ENCODE measurements around the gene MCM10. TPM values are rescaled to one million over a fixed set of nuclear protein-coding genes. Genes with fewer than 3 reads are reported as not detected.

MCM10 gene
- total and polyA plus RNA-seq, 2 donors (not counting 3 experiments of a cell fraction or from before 2014, with no cell fraction given): 3.3 to 31.6 TPM

- no peaks in the 10 kb centered on the region for H3K9me3 ChIP-seq (replicated peaks; ENCODE audit: control insufficient read depth, insufficient read depth, low read length)
- FAIRE-seq: no peak
- no peaks in the 10 kb centered on the region for H3K27me3 ChIP-seq (ENCODE audit: control insufficient read depth in 2 of 2, insufficient read depth in 2 of 2, low read length in 2 of 2)
- intact Hi-C loops (cut with micrococcal nuclease) (no loop called here), dilution Hi-C loops (cut with MboI; ENCODE audit: extremely low pct_ligation_motif_present, low sequenced_read_pairs) (no loop called here)
- TF ChIP-seq CTCF (IDR thresholded peaks at IDR 0.05; ENCODE audit: extremely low read depth in 1 of 2, insufficient read depth in 1 of 2, low read depth in 1 of 2, low read length in 2 of 2) (no peak), GATA2 (IDR thresholded peaks at IDR 0.05; ENCODE audit: insufficient read depth, insufficient read length, low read depth, low read length) (no peak)
- H3K4me1 ChIP-seq (ENCODE audit: control insufficient read depth, extremely low read depth, insufficient read depth, low read length): no peaks in the 10 kb centered on the region
- no peaks in the 10 kb centered on the region for H3K79me2 ChIP-seq (ENCODE audit: control insufficient read depth, insufficient read depth, low read length)
- ChIA-PET CTCF (no interaction called here), POLR2A (no interaction called here)
- no peak overlapping the region for H3K4me3 ChIP-seq (replicated peaks in 1 of 3; ENCODE audit: insufficient read depth in 1 of 3, low read depth in 1 of 3, low read length in 3 of 3)
- no peaks in the 10 kb centered on the region for H3K36me3 ChIP-seq (ENCODE audit: control insufficient read depth in 2 of 2, extremely low read depth in 1 of 2, insufficient read depth in 2 of 2, low read length in 2 of 2)
- no peak overlapping the region for H3K4me2 ChIP-seq (ENCODE audit: insufficient read depth, low read length)
- no TSS peak for BruUV-seq (replicated peaks)
- H3K9ac ChIP-seq (replicated peaks; ENCODE audit: extremely low read depth, insufficient read depth, low read length): no peak overlapping the region
- H2AFZ ChIP-seq (ENCODE audit: low read depth, low read length): no peak overlapping the region
- DNase-seq (ENCODE audit: low read depth, low spot score): no peak
- H3K9me1 ChIP-seq (replicated peaks; ENCODE audit: control insufficient read depth, extremely low read depth, insufficient read depth, low read length): no peaks in the 10 kb centered on the region
- H3K27ac ChIP-seq (ENCODE audit: insufficient read depth, low read depth, low read length): no peak overlapping the region
- no peaks in the 10 kb centered on the region for H4K20me1 ChIP-seq (replicated peaks; ENCODE audit: control insufficient read depth, extremely low read depth, insufficient read depth, low read length)
Observed at GRCh38 chr10:13257621-13258140, 96.3 kb downstream of the MCM10 start.

Small RNAs within 50 kb of the gene (small RNA-seq; reads per million reads assigned to genes)
- gene RNU6-6P (ENCODE audit: insufficient read depth, insufficient read length, low read depth, low replicate concordance): not detected

Other genes with a start within 250 kb of the MCM10 start
- gene CCDC3, start 159.8 kb upstream of the MCM10 start, total RNA-seq: 1.2 and 1.4 TPM in 2 replicates
- gene CCDC3, start 159.8 kb upstream of the MCM10 start, polyA plus RNA-seq: 0.90 and 1.2 TPM in 2 replicates
- 79.9 and 94.2 TPM in 2 replicates for gene OPTN, start 61.4 kb upstream of the MCM10 start, total RNA-seq
- gene OPTN, start 61.4 kb upstream of the MCM10 start, polyA plus RNA-seq: 22.1 and 22.7 TPM in 2 replicates
- gene UCMA, start 72.8 kb downstream of the MCM10 start, total RNA-seq: not detected in 2 replicates
- gene UCMA, start 72.8 kb downstream of the MCM10 start, polyA plus RNA-seq: not detected in 2 replicates
- gene PHYH, start 138.5 kb downstream of the MCM10 start, total RNA-seq: 9.4 and 9.8 TPM in 2 replicates
- gene PHYH, start 138.5 kb downstream of the MCM10 start, polyA plus RNA-seq: 4.7 and 5.6 TPM in 2 replicates
- gene SEPHS1, start 186.7 kb downstream of the MCM10 start, total RNA-seq: 55.4 and 59.9 TPM in 2 replicates
- gene SEPHS1, start 186.7 kb downstream of the MCM10 start, polyA plus RNA-seq: 31.6 and 40.6 TPM in 2 replicates

Measured in endothelial cell of umbilical vein (primary cell).